HG03280 (cell line): ENCODE measurements around the gene TSR3.

Source experiments
- ATAC-seq: cut with Tn5 transposase; IDR thresholded peaks from one replicate; pipeline ENCODE4 v1.9.1; 2021; ENCODE audit warnings: mild to moderate bottlenecking, moderate library complexity; ENCODE audit not compliant: unreplicated experiment

TSR3 gene

GRCh38 chr16:1378087-1378803 lies 26.6 kb upstream of the TSR3 start:
- no peak for ATAC-seq

- no peak for ATAC-seq
Observed at GRCh38 chr16:1377406-1378010, 25.8 kb upstream of the TSR3 start.

- no peak for ATAC-seq
Observed at GRCh38 chr16:1375741-1376410, 24.2 kb upstream of the TSR3 start.

GRCh38 chr16:1375298-1375640 lies 23.6 kb upstream of the TSR3 start:
- ATAC-seq = no peak

GRCh38 chr16:1374418-1375297 lies 23.0 kb upstream of the TSR3 start:
- no peak for ATAC-seq

- ATAC-seq = no peak
Observed at GRCh38 chr16:1372292-1372950, 20.7 kb upstream of the TSR3 start.

- ATAC-seq = no peak
Observed at GRCh38 chr16:1371054-1371978, 19.6 kb upstream of the TSR3 start.

GRCh38 chr16:1367486-1368174 lies 16.0 kb upstream of the TSR3 start:
- ATAC-seq = no peak

GRCh38 chr16:1366712-1367299 lies 15.1 kb upstream of the TSR3 start:
- ATAC-seq = no peak

- no peak for ATAC-seq
Observed at GRCh38 chr16:1366060-1366711, 14.5 kb upstream of the TSR3 start.

GRCh38 chr16:1364510-1364909 lies 12.8 kb upstream of the TSR3 start:
- ATAC-seq = no peak

- no peak for ATAC-seq
Observed at GRCh38 chr16:1363501-1364041, 11.9 kb upstream of the TSR3 start.

GRCh38 chr16:1362807-1363206 lies 11.1 kb upstream of the TSR3 start:
- no peak for ATAC-seq

GRCh38 chr16:1361685-1362360 lies 10.1 kb upstream of the TSR3 start:
- no peak for ATAC-seq

GRCh38 chr16:1357906-1358566 lies 6.4 kb upstream of the TSR3 start:
- ATAC-seq = no peak

GRCh38 chr16:1356061-1356900 lies 4.6 kb upstream of the TSR3 start:
- no peak for ATAC-seq
